Measurements from ENCODE around the gene LHX6. TPM values are rescaled to one million over a fixed set of nuclear protein-coding genes. Genes with fewer than 3 reads are reported as not detected.
A peak's percentile ranks its signal among the peaks of the same experiment; 100 is the strongest.

LHX6 gene
- 5.1 TPM for polyA plus RNA-seq (ENCODE audit: insufficient read length)

- DNase-seq (ENCODE audit: low read depth) = no peak
Measured at GRCh38 chr9:122228568-122229484, at the start of gene LHX6. TSS of gene LHX6 (minus strand) at chr9:122228957. CDS start at chr9:122228740, 217 bp downstream.

- DNase-seq (ENCODE audit: low read depth) = no peak
Measured at GRCh38 chr9:122277285-122277897, 48.6 kb upstream of the LHX6 start.

GRCh38 chr9:122276096-122276495, 47.3 kb upstream of the LHX6 start:
- no peak for DNase-seq (ENCODE audit: low read depth)

GRCh38 chr9:122274055-122274454, 45.3 kb upstream of the LHX6 start:
- no peak for DNase-seq (ENCODE audit: low read depth)

- DNase-seq (ENCODE audit: low read depth) = no peak
Measured at GRCh38 chr9:122268041-122268814, 39.5 kb upstream of the LHX6 start.

- DNase-seq (ENCODE audit: low read depth) = peak; percentile 8
Measured at GRCh38 chr9:122265149-122265915, 36.6 kb upstream of the LHX6 start.

GRCh38 chr9:122264360-122265148, 35.8 kb upstream of the LHX6 start, which contains the start of the genes MRRF and RBM18:
TSS of gene MRRF (plus strand) at chr9:122264882. CDS start at chr9:122270892, 6,010 bp downstream.
TSS of gene RBM18 (minus strand) at chr9:122264840. CDS start at chr9:122261492, 3,348 bp downstream.
- peak; percentile 73 for DNase-seq (ENCODE audit: low read depth)

- peak; percentile 6 for DNase-seq (ENCODE audit: low read depth)
Measured at GRCh38 chr9:122263699-122264349, 35.1 kb upstream of the LHX6 start.

GRCh38 chr9:122262073-122262472, 33.3 kb upstream of the LHX6 start:
- no peak for DNase-seq (ENCODE audit: low read depth)

- peak; percentile 8 for DNase-seq (ENCODE audit: low read depth)
Measured at GRCh38 chr9:122261469-122261881, 32.7 kb upstream of the LHX6 start.

- no peak for DNase-seq (ENCODE audit: low read depth)
Measured at GRCh38 chr9:122258886-122259415, 30.2 kb upstream of the LHX6 start.

- no peak for DNase-seq (ENCODE audit: low read depth)
Measured at GRCh38 chr9:122256206-122256605, 27.4 kb upstream of the LHX6 start.

- no peak for DNase-seq (ENCODE audit: low read depth)
Measured at GRCh38 chr9:122254761-122255160, 26.0 kb upstream of the LHX6 start.

GRCh38 chr9:122252796-122253195, 24.0 kb upstream of the LHX6 start:
- DNase-seq (ENCODE audit: low read depth) = no peak

GRCh38 chr9:122251351-122251750, 22.6 kb upstream of the LHX6 start:
- DNase-seq (ENCODE audit: low read depth) = no peak

GRCh38 chr9:122248448-122248865, 19.7 kb upstream of the LHX6 start:
- no peak for DNase-seq (ENCODE audit: low read depth)

GRCh38 chr9:122246666-122247065, 17.9 kb upstream of the LHX6 start:
- DNase-seq (ENCODE audit: low read depth) = no peak

- no peak for DNase-seq (ENCODE audit: low read depth)
Measured at GRCh38 chr9:122244349-122244748, 15.6 kb upstream of the LHX6 start.

GRCh38 chr9:122239722-122240121, 11.0 kb upstream of the LHX6 start:
- DNase-seq (ENCODE audit: low read depth) = no peak

GRCh38 chr9:122236681-122237080, 7.9 kb upstream of the LHX6 start:
- DNase-seq (ENCODE audit: low read depth) = no peak

Data from forelimb muscle (tissue), 1 donor.